Liver (tissue), 3 donors: ENCODE data around the gene OSCP1.

Experiments
- EGR1 ChIP-seq, 2 donors: IDR thresholded peaks; 2 replicates each; pipeline ENCODE4 v1.6.1; 2016 to 2018; ENCODE audit warnings: antibody characterized with exemption in 2 of 2, low read depth in 2 of 2
- JUND ChIP-seq, 2 donors: IDR thresholded peaks; 2 replicates each; pipeline ENCODE4 v1.6.1; 2016; ENCODE audit warnings: antibody characterized with exemption in 2 of 2
- RAD21 ChIP-seq, 2 donors: IDR thresholded peaks; 2 replicates each; pipeline ENCODE4 v1.6.1; 2016; ENCODE audit warnings: antibody characterized with exemption in 2 of 2, mild to moderate bottlenecking in 2 of 2
- RXRA ChIP-seq, 2 donors: IDR thresholded peaks; 2 replicates each; pipeline ENCODE4 v1.6.1; 2017 to 2018; ENCODE audit warnings: antibody characterized with exemption in 2 of 2, mild to moderate bottlenecking in 1 of 2
- SP1 ChIP-seq: IDR thresholded peaks from 2 replicates; pipeline ENCODE4 v1.6.1; 2018; ENCODE audit warnings: antibody characterized with exemption, mild to moderate bottlenecking
- TAF1 ChIP-seq: conservative IDR thresholded peaks from 2 replicates; pipeline ENCODE4 v1.6.1; 2016; ENCODE audit warnings: antibody characterized with exemption, mild to moderate bottlenecking
- YY1 ChIP-seq: IDR thresholded peaks from 2 replicates; pipeline ENCODE4 v1.6.1; 2016; ENCODE audit warnings: antibody characterized with exemption, mild to moderate bottlenecking
- TF ChIP-seq, protein P1 (sequence below): fragments of 150-350 bp; IDR thresholded peaks from 2 replicates; pipeline ENCODE4 v1.5.1; 2017; ENCODE audit warnings: improper control_type of control experiment, low read depth, low read length; ENCODE audit not compliant: missing input control
- TF ChIP-seq, protein P2 (sequence below): IDR thresholded peaks from 2 replicates; pipeline ENCODE4 v1.6.1; 2016; ENCODE audit warnings: antibody characterized with exemption
- TF ChIP-seq, protein P3 (sequence below): IDR thresholded peaks from 2 replicates; pipeline ENCODE4 v1.6.1; 2016; ENCODE audit warnings: antibody characterized with exemption
- TF ChIP-seq, protein P4 (sequence below): IDR thresholded peaks from 2 replicates; pipeline ENCODE4 v1.6.1; 2016; ENCODE audit warnings: antibody characterized with exemption
- donor health status: healthy.
- donor health status: healthy.

DNA sequence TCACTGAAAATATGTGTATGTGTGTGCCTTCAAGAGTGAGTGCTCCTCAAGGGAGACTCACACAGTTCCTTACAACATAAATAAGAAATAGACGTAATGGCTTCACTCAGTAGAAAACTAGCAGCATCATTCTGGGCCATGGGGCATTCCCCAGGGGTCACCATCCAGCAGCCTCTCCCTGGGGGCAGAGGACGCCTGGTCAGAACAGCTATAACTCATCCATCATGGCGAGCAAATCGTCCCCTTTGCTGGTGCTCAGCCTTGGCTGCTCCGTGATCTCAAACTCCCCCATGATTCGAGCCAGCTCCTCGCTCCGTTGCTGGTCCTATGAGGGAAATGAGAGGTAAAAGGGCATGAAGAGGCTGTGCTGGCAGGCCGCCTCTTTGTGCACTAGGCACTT, 32.3 kb downstream of the OSCP1 start:
- TF ChIP-seq, protein P1, sequence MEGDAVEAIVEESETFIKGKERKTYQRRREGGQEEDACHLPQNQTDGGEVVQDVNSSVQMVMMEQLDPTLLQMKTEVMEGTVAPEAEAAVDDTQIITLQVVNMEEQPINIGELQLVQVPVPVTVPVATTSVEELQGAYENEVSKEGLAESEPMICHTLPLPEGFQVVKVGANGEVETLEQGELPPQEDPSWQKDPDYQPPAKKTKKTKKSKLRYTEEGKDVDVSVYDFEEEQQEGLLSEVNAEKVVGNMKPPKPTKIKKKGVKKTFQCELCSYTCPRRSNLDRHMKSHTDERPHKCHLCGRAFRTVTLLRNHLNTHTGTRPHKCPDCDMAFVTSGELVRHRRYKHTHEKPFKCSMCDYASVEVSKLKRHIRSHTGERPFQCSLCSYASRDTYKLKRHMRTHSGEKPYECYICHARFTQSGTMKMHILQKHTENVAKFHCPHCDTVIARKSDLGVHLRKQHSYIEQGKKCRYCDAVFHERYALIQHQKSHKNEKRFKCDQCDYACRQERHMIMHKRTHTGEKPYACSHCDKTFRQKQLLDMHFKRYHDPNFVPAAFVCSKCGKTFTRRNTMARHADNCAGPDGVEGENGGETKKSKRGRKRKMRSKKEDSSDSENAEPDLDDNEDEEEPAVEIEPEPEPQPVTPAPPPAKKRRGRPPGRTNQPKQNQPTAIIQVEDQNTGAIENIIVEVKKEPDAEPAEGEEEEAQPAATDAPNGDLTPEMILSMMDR: no peak
- no peak for TF ChIP-seq JUND (IDR thresholded peaks at IDR 0.05)
- TF ChIP-seq SP1: no peak
- no peak for TF ChIP-seq TAF1
- TF ChIP-seq RAD21 (IDR thresholded peaks at IDR 0.05): no peak
- TF ChIP-seq RXRA (IDR thresholded peaks at IDR 0.05): no peak
- no peak for TF ChIP-seq YY1
- TF ChIP-seq, protein P2, sequence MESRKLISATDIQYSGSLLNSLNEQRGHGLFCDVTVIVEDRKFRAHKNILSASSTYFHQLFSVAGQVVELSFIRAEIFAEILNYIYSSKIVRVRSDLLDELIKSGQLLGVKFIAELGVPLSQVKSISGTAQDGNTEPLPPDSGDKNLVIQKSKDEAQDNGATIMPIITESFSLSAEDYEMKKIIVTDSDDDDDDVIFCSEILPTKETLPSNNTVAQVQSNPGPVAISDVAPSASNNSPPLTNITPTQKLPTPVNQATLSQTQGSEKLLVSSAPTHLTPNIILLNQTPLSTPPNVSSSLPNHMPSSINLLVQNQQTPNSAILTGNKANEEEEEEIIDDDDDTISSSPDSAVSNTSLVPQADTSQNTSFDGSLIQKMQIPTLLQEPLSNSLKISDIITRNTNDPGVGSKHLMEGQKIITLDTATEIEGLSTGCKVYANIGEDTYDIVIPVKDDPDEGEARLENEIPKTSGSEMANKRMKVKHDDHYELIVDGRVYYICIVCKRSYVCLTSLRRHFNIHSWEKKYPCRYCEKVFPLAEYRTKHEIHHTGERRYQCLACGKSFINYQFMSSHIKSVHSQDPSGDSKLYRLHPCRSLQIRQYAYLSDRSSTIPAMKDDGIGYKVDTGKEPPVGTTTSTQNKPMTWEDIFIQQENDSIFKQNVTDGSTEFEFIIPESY: no peak
- TF ChIP-seq, protein P3, sequence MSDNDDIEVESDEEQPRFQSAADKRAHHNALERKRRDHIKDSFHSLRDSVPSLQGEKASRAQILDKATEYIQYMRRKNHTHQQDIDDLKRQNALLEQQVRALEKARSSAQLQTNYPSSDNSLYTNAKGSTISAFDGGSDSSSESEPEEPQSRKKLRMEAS: no peak
- TF ChIP-seq, protein P4, sequence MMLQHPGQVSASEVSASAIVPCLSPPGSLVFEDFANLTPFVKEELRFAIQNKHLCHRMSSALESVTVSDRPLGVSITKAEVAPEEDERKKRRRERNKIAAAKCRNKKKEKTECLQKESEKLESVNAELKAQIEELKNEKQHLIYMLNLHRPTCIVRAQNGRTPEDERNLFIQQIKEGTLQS: no peak
- TF ChIP-seq EGR1 (IDR thresholded peaks at IDR 0.05; ENCODE audit: low read depth in 2 of 2): no peak
